Hematopoietic multipotent progenitor cell treated with erythropoietin and hydrocortisone succinate and interleukin-3 and kit ligand, for 17 days (in vitro differentiated cells): ENCODE measurements around the gene TRAK1.

Experiments used
- DNase-seq: peaks from one replicate; pipeline ENCODE4 v3.0.0-alpha.2; 2015; ENCODE audit warnings: low spot score

Gene TRAK1

DNA sequence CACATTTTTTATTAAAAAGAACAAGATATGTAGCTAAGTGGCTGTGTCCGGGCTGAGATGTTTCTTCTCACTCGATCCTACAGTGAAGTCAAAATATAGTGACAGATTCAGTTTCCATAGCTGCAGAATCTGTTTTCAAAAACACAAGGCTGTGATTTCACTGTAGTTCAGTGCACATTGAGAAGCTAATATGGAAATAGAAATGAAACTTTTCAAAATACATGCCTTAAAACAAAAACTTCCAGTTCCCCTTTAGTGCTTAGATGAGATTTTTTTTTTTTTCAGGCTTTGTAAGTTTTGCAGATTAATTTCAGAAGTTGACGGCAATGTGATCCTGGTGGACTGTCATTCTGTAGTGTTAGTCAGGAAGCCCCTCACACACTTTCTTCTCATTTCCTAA, 23.8 kb upstream of the TRAK1 start:
- DNase-seq = no peak

DNA sequence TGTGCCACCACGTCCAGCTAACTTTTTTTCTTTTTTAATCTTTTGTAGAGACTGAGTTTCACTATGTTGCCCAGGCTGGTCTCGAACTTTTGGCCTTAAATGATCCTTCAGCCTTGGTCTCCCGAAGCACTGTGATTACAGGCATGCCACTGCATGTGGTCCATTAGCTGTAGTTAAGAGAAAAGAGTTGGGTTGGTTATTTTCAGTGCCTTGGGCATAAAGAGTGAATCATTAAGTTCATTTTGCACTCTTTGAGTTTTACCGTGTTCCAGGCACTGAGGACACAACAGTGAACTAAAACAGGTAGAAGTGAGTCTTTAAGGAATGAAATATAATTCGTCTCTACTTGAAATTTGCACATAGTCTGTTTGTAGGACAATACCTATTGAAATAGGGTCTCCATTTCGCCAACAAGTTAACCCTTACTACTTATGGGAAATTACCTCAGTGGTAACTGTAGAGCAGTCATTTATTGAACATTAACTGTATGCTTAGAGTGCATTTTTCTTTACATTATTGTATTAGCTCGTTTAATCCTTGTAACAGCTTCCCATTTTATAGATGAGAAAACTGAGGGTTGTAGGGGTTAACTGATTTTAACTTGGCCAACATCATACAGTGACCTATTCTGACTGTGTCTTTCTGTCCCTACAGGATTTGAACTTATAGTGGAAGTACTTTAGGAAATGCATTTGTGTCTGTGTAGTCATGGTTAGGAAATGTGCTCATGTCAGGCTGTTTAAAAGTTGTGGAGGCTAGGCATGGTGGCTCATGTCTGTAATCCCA, 22.7 kb upstream of the TRAK1 start:
- no peak for DNase-seq

DNA sequence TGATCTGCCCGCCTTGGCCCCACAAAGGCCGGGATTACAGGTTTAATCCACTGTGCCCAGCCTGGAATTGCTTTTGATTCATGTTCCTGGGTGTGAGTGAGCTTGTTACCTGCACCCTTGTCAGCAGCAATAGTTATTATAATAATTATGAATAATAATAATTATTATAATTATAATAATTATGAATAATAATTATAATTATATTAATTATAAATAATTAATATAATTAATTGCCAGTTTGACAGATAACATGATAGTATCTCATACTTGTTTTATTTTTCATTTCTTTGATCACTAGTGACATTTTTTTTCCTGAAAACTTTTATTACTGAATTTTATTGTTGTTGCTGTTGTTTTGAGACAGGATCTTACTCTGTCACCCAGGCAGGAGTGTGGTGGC, 21.1 kb upstream of the TRAK1 start:
- DNase-seq = no peak

DNA sequence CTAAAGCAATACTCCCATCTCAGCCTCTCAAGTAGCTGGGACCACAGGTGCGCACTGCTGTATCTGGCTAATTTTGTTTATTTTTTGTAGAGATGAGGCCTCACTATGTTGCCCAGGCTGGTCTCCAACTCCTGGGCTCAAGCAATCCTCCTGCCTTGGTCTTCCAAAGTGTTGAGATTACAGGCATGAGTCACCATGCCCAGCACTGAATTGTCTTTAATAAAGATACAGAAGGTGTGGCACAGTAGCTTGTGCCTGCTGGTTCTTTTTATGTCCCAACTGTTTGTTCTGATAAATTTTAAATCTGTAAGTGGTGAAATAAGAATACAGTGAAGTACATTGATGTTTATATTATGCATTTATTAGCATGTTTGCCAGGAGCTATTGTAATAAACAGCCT, 20.6 kb upstream of the TRAK1 start:
- DNase-seq = no peak

DNA sequence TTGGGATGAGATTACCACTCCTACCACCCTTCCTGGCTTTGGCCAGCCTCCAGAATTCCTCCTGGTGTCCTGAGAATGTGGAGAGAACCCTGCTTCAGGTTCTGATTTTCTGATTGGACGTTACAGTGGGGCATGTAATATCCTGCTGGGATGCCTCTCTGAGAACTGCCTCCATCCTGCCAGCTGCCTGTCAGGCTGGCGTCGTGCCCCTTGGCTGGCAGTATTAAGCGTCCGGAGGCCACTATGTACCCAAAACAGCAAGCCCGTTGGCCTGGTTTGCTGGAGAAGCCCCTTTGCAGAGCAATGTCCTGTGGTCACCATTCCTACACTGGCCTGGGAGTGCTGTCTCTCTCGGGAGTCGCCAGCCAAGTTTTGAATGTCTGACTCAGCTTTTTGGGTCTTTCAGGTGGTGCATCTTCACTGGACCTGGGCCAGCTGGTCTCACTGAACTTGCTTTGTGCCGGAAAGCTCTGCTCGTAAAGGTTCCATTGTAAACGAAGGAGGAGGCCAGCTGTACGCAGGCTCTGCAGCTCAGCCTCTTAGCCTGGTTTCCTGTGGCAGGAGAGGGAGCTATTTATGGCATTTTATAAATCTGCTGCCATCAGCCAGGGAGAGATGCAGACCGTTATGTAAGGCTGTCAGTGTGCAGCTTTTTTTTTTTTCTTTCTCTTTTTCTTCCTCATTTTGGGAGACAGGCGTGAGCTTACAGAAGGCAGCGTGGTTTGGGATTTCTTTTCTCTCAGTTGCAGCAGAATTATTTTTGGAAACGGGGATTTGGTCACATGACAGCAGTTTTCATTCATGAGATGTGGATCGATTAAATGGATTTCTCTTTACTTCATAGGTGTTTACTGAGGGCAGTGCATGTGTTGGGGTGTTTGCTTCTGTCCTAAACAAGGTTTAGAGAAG, 19.0 kb upstream of the TRAK1 start:
- DNase-seq = no peak

DNA sequence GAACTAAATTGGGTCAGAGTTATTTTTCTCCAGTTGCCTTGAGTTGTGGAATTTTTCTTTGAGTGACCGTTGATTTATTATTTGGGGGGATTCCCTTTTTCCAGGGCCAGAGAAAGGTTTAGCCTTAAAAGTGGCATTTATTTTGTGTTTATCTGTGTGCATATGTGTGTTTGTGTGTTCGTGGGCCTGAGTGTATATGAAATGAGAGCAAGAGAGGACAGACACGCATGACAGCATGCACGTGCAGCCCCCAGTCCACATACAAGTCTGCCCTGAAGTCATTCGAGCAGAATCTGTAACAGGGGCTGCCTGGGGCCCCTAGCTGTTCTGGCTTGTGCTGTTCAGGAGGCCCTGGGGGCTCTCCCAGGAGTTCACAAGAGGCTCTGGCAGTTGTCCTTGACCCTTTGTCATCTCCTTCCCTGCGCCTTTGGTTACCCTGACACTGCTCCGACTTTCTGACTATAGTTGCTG, 18.3 kb upstream of the TRAK1 start:
- DNase-seq = no peak

DNA sequence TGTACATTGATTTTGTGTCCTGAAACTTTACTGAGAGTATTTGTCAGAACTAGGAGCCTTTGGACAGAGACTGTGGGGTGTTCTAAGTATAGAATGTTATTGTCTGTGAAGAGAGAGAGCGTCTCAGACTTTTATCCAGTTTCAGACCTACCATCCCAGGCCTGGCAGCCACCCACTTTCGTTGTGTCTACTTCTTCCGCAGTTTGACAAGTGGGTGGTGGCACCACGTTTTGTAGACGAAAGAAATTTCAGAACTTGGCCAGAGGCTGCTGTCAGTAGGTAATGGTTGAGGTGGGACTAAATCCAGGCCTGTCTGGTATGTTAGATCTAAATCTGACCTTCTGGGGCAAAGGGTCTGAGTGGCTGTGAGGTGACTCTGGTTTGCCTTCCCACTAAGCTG, 13.4 kb upstream of the TRAK1 start:
- DNase-seq = no peak

DNA sequence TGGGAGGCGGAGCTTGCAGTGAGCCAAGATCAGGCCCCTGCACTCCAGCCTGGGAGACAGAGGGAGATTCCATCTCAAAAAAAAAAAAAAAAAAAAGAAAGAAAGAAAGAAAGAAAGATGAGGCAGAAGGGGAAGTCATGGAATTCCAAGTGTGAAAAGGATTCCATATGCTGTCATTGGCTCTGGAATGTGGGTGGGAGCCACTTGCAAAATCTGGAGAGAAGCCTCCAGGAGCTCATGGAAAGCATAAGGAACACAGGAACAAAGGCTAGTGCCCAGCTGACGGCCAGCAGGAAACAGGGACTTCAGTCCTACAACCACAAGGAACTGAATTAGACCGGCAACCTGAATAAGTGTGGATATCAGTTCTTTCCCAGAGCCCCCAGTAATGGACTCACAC, 12.5 kb upstream of the TRAK1 start:
- DNase-seq = no peak

DNA sequence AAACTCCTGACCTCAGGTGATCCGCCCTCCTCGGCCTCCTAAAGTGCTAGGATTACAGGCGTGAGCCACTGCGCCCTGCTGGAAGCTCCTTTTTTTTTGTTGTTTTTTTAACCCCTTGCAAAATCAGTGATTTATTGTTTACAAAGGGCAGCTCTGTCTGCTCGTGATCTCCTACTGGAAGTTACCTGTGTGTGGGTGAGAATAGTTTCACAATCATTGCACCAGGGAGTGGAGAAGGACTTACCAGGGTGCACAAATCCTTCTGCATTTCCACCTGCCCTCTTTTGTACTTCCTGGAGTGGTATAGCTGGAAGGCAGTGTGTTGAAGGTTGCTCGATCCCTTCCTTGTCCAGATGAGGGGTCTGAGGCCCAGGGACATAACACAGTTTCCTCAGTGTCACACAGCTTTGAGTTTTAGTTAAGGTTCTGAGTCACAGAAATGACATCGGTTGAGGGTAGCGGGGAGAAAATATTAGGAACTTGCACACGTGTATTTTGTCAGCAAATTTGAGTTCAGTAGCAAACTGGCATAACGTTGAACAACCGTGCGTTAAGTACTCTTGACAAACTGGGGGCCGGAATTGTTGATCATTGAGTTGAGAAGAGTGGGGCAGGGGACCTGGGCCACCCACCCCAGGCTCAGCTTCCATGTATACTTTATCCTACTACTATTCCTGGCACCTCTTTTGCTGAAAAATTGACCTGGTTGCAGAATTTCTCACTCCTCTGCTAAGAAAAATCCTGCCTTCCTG, 11.3 kb upstream of the TRAK1 start:
- no peak for DNase-seq

DNA sequence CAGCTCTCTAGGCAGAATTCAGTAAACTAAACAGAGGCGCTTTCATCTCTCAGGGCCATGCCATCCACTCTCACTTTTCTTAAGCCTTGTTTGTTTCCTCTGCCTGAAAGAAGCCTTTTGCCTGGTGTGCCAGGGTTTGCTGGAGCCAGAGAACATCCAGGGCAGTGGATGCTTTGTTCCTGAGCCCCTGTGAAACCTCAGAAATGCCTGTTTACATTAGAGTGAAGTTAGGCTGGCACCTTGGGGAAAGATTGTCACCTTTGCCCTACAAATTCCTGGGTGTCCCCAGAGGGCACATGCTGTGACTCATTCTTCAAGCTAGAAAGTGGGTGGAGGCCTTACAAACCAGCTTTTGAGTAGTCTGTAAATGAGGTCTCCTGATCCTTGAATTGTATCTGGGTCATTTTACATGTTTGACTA, 10.7 kb upstream of the TRAK1 start:
- DNase-seq = no peak

DNA sequence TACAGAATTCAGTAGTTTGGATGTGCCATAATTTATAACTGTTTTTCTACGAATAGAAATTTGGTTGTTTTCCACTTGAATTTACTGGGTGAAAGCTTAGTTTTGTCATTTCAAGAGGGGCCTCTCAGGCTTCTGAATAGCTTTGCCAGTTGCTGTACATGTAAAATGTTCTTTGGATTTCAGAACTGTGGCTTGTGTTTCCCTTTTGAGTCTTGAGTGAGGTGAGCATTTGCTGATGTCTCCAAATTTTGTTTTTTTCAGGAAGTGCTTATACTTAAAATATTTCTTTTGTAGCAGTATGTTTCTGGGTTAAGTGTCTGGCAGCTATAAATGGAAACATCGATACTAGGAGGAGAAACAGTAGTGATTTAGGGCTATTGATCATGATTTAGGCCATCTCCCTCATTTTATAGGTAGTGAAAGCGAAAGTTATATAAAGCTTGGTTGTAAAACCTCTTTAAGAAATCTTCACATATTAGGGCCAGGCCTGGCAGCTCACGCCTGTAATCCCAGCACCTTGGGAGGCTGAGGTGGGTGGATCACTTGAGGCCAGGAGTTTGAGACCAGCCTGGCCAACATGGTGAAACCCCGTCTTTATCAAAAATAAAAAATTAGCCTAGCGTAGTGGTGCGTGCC, 9.2 kb upstream of the TRAK1 start:
- DNase-seq = no peak

DNA sequence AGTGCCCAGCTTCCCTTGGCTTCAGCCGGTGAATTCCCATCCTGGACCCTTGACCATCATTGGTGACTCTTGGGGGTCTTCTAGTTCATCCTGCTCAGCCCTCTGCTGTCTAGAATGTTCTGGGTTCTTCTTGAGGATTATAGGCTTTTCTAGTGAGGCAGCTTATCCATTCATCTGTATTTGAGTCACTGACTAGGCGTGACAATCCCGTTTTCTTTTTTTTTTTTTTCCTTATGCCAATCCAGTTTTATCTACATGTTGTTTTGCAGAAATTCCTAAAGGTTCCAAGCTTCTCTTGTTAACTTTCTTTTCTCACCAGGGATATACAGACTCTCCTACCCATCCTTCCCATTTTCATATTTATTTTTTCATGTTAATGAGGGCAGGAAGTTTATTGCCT, 6.6 kb upstream of the TRAK1 start:
- DNase-seq = no peak

DNA sequence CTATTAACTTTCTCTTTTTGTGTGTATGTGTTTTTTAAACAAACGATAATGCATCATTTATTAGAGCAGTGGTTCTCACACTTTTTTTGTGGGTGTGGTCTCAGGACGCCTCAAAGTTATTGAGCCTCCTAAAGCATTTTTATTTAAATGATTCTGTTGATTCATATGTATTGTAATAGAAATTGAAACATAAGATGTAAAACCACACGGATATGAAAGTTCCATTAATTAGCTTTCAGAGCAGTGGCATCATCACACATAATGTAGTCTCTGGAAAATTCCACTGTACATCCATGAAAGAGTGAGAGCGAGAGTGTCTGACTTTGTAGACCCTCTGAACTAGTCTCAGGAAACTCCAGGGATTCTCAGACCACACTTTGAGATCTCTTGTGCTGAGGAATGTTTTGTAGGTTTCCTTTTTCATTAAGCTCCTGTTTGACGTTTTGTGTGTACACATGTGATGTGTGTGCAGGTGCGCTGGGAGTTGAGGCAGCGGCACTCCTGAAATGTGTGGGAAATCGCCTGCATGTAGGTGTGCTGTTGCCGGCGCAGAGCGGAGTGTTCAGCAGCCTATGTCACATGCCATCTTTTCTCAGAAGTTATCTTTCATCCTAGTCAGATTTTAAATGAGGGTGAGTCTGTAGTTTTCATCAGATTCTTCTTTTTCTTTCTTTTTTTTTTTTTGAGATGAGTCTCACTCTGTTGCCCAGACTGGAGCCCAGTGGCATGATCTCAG, 5.3 kb upstream of the TRAK1 start:
- no peak for DNase-seq

DNA sequence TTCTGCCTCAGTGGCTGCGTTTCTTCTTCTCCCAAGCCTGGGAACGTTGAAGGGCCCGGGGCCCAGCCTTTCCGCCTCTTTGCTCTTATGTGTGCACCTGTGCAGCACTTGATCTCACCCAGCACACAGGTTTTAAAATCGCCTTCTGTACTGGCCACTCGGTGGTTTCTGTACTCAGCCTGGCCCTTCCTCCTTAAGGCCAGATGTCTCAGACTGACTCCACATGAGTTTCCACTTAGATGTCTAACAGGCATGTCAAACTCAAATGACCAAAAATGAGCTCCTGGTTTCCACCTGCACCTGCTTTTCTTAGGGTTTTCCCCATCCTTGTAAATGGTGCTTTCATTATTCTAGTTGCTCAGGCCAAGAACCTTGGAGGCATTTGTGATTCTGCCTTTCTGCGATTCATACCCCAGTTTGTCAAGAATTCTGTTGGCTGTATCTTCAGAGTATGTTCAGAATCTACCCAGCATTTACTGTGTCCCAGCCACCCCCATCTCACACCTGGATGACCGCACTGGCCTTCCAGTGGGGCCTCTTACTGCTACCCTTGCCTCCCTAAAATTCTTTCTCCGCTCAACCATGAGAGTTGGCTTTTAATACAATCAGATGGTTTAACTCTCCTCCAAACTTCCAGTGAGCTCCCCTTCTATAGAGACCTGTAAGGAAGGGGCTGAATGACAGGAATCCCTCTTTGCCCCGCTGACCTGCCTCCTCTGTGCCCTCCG, 2.2 kb upstream of the TRAK1 start:
- DNase-seq = no peak

DNA sequence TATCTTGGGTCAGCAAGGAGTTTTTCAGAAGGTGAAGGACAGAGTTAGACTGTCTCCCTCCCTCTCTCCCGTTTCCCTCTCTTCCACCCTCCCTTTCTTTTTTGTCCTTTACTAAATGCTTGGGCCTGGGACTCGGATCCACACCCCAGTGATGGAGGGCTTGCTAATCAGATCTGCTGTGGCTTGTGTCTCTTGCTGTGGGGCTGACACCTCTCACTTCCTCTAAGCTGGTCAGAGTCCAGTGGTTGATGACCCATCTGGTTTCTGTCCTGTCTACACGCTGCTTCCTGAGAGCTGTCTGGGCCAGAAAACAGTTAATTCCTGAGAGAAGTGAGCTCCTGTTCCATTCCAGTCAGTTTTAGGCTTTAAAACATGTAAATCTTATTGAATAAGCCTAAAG, 849 bp downstream of the TRAK1 start:
- no peak for DNase-seq

DNA sequence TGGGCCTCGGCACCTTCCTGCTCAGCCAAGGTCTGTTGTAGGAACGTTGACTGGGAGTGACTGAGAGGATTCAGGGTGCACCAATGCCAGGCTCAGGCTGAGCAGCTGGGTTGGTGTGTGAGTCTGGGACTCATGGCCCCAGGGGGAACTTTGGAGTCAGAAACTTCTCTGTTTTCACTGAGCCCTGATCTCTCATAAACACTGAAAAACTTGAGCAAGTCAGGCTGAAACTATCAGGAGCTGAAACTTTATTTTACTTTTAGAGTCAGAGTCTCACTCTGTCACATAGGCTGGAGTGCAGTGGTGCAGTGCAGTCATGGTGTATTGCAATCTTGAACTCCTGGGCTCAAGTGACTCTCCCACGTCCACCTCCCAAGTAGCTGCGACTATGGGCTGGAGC, 3.0 kb downstream of the TRAK1 start:
- DNase-seq = no peak

DNA sequence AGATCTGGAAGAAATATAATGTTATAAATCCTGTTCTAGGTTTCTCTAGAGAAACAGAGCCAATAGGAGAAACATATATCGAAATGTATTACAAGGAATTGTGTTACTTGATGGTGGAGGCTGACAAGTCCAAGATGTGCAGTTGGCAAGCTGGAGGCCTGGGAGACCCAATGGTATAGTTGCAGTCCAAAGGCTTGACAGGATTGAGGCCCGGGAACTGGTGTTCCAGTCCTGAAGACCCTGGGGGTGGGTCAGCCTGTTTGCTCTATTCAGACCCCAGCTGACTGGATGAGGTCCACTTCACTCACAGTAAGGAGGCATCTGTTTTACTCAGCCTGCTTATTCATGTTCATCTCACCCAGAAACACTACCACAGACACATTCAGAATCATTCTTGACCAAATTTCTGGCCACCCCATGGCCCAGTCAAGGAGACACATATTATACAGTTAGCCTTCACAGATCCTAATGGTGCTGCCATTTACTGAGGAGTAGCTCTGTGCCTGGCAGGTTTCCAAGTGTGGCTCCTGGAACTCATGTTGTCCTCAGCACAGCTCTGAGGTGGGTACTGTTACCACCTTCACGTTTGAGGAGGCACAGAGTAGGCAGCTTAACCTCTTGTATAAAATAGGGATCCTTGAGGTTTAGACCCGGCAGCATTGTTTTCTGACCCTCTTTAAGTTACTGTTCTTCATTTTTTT, 3.7 kb downstream of the TRAK1 start:
- DNase-seq = no peak

DNA sequence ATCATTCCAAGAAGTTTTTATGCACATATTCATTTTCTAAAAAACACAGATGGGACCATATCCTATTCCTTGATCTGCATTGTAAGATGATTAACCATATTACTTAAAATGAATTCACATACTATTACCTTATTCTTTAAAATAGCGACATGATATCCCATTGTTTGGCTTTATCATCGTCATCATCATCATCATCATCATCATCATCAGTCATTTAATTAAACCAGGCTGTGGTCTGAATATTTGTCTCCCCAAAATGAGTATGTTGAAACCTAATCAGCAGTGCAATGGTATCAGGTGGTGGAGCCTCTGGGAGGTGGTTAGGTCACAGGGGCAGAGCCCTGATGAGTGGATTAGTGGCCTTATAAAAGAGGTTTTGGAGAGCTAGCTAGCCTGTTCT, 4.4 kb downstream of the TRAK1 start:
- DNase-seq = no peak

DNA sequence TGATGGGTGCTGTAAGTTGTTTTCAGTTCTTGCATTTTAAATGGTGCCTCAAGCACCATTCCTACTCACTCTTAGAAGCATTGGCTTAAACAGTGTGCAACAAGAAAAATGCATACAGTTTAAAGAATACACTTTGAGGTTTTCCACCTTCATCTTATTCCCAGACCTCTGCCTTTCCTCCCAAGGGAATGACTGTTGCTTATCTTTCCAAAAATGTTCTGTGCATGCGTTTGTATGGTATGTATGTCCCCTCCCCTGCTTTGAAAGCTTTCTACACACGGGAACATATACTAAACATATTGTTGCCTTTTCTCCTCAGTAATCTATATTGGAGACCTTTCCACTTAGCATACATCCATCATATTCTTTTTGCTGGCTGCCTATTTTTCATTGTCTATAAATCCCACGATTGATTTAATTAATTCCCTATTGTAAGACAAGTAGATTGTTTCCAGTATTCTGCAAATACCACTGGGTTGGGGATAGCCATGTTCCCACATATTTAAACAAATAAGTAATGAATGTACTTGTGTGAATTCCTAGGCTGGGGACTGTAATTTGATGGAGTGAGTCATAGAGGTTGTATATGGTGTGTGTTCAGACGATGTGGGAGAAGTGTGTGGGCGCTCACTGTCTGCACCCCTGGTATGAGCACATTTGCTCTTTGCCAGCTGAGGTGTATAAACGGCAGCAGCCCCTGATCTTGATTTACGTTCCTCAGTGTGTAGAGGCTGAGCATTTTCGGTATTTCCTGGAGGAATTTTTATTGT, 5.8 kb downstream of the TRAK1 start:
- no peak for DNase-seq
